Stimulated activated CD4-positive, alpha-beta T cell treated with anti-CD3 and anti-CD28 coated beads, Interleukin-12 subunit alpha, Interleukin-12 subunit beta, amount 100 ng/mL, for 4 hours (primary cell): Measurements from ENCODE around the gene HECA.
"Not testable (repeated sequence)": the region's sequence is repeated elsewhere in the genome, so short reads cannot be mapped to it uniquely, and the experiment has no call there.

ENCODE experiments used
- DNase-seq: peaks from one replicate; pipeline ENCODE4 v3.0.0-alpha.2; 2020

Gene HECA

DNA sequence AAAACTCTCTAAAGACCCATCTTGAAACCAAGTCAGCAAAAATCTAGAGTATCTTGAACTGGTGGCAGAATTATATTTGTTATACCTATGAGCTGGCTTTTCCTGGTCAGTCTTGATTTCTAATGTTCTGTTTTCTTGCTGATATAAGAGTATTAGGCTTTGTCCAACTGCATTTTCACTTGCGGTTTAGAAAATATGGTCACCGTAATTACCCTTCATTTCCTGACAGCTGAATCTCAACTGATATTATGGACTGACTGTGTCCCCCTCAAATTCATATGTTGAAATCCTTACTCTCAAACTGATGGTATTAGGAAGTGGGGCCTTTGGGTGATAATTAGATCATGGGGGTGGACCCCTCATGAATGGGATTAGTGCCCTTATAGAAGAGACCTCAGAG, 84.9 kb downstream of the HECA start:
- DNase-seq = no peak

DNA sequence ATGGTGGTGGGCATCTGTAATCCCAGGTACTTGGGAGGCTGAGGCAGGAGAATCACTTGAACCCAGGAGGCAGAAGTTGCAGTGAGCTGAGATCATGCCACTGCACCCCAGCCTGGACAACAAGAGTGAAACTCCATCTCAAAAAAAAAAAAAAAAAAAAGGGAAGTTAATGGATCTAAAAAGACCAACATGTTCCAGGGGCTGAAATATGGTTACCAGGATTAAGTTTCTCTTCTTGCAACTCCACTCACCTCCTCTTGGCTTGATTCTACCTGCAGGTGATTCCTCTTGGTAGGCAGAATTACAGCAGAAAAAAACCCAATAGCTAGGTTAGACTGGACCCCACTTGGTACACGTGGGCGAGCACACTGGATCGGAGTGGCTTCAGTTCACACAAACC, 93.5 kb downstream of the HECA start:
- not testable (repeated sequence) for DNase-seq
